HG02588 (cell line): ENCODE results near the gene C17orf114.

Experiments
- ATAC-seq: cut with Tn5 transposase; IDR thresholded peaks from one replicate; pipeline ENCODE4 v1.9.1; 2021; ENCODE audit warnings: mild to moderate bottlenecking, moderate library complexity; ENCODE audit not compliant: unreplicated experiment

C17orf114 gene

DNA sequence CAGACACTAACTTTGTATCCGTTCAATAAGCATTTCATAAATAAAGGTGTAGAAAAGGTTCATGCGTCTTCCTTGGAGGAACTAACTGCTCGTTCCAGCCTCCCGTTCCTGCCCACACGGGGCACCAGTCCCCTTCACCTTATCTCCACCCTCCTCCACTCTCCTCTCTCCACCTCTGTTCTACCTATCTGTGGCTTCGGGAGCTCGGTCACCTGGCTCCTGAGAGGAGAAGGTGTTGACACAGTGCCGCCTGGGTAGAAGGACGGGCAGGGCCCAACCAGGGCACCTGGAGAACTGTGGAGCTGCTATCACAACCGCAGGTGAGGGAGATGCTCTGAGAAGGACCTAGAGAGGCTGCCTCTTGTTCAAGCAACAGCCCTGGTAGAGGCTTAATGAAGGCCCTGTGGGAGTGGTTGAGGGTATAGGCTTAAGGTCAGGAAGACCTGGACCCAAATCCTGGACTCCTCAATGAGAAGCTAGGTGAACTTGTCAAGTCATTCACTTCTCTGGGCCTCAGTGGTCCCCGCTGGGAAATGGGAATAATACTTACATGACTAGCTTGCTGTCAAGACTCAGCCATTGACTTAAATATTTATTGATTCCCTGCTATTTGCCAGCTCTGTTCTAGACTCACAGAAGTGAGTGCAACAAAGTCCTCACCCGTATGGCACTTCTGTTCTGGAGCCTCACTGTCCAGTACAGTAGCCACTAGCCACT lies 21.4 kb upstream of the C17orf114 start:
- ATAC-seq: no peak

DNA sequence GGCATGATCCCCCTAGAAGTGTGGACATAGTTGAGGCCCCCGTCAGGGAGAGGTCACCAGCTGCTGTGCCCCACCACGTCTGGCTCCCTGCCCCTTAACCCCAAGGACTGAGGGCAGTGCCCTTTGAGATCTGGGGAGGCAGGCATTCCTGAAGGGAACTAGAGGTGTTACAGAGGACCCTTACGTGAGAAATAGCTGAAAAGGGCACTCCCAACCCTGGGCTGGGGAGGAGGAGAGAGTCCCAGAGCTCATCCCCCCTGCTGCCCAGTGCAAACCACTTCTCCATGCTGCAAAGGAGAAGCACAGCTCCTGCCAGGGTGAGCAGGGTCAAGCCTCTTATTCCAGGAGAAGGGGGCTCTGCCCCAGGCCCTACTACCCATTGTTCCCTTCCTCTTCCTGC lies 20.7 kb upstream of the C17orf114 start:
- no peak for ATAC-seq

DNA sequence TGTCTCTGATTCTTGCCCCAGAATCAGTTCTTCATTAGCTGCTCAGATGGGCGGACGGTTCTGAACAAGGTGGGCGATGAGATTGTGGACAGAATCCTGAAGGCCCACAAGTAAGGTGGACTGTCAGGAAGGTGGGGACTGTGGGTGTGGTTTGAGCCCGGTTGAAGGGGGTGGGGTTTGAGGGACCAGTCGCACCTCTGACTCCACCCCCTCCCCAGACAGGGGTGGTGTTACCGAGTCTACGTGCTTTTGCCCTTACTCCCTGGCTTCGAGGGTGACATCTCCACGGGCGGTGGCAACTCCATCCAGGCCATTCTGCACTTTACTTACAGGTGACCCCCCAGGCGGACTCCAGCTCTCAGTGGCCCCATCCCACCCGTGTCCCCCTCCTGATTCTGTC lies 16.1 kb upstream of the C17orf114 start:
- no peak for ATAC-seq

DNA sequence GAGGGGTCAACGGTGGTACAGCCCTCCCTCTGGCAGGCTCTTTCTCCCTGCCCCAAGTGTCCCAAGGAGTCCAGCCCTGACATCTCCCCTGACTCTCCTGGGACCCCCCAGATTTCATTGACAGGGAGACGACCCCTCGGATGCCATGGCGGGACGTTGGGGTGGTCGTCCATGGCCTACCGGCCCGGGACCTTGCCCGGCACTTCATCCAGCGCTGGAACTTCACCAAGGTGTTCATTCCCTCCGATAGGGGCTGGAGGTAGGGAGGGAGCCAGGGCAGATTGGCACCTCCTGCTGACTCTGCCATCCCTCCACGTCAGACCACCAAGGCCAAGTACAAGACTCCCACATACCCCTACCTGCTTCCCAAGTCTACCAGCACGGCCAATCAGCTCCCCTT lies 14.7 kb upstream of the C17orf114 start:
- ATAC-seq: no peak

DNA sequence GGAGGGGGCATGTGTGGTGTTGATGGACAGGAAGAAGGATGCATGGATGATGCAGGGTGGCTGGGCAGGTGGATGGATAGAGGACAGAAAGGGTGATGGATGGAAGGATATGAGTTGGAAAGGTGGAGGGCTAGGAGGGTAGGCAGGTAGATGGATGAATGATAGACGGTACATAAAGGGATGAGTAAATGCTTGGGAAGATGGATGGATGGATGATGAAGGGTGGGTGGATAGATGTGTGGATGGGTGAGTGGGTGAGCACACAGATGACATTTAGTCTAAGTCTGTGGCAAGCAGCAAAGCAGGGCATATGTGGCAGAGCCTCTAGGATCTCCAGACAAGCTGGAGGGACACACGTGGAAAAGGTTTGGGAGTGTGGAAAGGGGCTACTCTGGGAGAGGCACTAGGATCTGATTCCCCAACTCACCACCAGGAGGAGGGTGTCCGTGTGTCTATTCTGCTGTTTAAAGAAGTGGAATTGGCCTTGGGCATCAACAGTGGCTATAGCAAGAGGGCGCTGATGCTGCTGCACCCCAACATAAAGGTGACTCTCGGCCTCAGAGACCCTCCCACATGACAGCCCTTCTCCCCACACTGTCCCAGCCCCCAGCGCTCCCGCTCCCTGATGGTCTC lies 13.0 kb upstream of the C17orf114 start:
- no peak for ATAC-seq

DNA sequence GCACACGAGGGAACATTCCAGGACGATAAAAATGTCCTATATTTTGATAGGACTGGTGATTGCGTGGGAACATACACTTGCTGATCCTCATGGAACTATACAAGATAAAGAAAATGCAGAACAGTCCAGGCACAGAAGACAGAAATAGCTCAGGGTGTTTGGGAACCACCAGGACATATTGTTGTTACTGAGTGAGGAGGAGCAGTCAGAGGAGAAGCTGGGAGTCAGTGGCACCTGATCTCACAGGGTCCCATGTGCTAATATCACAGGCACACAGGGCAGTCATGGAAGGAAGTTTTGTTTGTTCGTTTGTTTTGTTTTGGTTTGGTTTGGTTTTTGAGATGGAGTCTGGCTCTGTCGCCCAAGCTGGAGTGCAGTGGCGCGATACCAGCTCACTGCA lies 10.6 kb upstream of the C17orf114 start:
- no peak for ATAC-seq

DNA sequence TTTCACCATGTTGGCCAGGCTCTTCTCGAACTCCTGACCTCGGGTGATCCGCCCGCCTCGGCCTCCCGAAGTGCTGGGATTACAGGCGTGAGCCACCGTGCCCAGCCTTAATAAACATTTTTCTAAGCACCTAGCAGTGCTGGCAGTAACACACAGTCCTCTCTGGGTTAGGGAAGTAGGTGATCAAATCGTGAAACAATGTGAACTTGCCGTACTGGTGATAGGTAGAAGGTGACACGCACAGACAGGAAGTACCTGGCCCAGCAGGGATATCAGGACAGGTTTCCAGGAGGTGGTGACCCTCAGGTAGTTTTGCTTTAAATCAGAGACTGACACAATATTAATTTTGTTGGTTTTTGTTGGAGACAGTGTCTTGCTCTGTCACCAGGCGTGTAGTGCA lies 9.3 kb upstream of the C17orf114 start:
- no peak for ATAC-seq

DNA sequence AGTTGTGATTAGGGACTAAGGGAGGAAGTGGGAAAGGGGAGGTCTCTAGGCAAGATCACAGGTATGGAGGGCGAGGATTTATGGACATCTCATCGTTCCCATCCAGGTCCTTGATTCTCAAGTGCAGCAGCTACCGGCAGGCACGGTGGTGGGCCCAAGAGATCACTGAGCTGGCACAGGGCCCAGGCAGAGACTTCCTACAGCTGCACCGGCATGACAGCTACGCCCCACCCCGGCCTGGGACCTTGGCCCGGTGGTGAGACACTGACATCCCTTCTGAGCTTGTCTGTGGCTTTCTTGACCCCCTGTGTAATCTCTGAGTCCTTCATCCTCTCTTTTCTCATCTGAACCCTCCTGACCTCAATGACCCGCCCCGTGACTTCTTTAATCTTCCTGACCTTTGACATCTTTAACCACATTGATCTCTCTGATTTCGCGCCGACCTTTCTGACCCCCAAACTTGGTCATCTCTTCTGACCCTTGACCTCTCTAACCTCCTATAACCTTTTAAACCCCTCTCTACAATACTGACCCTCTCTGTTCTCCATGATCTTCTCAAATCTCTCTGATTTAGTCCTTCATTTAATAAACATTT lies 8.7 kb upstream of the C17orf114 start:
- ATAC-seq: no peak

DNA sequence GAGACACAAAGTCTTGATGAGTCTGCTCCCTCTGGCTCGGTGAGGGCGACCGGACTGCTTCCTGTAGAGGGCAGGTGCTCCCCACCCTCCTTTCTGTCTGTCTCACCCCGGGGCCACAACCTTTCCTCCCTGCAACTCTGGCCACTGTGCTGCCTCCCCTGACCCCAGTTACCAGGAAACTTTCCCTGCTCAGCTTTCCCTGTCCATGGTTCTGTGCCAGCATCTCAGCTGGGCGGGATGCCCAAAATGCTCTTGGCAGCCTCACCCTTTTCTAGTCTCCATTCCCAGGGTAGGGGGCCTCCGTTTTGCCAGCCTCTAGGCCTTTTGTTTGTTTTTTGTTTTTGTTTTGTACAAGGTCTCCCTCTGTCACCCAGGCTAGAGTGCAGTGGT lies 6.2 kb upstream of the C17orf114 start:
- no peak for ATAC-seq

DNA sequence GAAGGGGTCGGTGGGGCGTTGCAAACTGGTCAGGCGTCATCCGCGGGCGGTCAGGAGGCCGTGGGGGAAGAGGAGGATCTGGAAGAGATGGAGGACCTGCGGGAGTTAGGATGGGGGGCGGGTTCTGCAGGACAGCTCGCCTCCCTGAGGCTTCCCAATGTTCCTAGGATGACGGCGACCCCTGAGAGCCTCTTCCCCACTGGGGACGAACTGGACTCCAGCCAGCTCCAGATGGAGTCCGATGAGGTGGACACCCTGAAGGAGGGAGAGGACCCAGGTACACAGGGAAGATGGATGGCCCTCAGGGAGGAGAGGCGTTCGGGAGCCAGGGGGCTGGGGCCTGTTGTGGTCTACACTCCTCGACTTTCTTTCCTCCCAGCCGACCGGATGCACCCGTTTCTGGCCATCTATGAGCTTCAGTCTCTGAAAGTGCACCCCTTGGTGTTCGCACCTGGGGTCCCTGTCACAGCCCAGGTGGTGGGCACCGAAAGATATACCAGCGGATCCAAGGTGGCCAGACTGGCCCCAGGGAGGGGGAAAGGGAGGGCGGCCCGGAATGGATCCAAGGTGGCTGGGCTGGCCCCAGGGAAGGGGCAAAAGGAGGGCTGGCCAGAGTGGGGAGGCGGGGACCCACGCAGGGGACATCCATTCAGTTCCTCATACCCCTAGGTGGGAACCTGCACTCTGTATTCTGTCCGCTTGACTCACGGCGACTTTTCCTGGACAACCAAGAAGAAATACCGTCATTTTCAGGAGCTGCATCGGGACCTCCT lies 5.7 kb upstream of the C17orf114 start:
- ATAC-seq: no peak

DNA sequence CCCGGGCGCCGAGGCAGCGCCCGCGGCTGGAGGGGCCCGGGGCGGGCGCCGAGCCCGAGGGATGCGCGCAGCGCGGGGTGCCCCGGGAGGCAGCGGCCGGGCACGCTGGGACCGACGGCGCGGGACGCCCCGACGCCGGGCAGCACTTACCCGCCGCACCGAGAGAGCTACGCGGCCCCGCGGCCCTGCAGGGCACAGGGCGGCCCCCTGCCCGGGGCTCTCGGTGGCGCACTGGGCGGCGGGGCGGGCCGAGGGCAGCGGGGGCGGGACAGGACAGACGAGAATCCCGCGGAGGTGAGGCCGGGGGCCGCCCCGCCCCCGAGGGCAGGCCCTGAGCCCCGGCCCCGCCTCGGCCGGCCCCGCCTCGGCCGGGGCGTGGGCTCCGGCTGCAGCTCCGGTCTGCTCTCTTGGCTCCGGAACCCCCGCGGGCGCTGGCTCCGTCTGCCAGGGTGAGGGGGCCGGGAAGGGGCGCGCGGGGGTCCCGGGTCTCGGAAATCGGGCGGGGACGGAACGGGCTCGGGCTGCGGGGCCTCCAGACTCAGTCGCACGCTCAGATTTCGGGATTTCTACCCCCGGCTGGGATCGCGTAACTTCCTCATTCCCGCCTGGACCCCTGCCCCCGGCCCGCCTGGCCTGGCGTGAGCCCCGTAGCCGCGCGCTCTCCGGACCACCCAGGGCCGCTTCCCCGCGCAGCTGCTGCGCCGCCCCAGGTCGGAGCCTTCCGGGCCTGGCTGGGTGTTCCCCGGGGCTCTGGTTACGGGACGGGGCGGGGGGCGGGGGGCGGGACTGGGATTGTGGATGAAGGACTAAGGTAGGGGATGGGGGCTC lies 4.9 kb upstream of the C17orf114 start, which contains the start of gene PLD2:
PLD2 (plus strand) TSS at position 376 of the 828 bp plus-strand sequence. CDS start 621 bp downstream, outside the sequence.
- ATAC-seq: peak; percentile 82

DNA sequence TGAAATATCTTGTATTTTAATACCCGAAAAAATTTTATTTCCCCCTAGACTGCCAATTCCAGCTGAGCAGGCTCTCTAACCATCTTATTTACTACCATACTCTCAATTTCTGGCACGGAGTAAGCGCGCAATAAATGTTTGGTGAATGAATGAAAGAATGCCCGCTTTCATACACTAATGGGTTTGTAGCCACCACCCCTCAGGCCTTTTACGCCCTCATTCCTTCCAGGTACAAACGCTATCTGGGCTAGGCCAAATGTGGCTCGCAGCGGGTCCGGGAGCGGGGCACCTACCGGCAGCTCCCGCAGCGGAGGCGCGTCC lies 4.3 kb upstream of the C17orf114 start:
- ATAC-seq: no peak

DNA sequence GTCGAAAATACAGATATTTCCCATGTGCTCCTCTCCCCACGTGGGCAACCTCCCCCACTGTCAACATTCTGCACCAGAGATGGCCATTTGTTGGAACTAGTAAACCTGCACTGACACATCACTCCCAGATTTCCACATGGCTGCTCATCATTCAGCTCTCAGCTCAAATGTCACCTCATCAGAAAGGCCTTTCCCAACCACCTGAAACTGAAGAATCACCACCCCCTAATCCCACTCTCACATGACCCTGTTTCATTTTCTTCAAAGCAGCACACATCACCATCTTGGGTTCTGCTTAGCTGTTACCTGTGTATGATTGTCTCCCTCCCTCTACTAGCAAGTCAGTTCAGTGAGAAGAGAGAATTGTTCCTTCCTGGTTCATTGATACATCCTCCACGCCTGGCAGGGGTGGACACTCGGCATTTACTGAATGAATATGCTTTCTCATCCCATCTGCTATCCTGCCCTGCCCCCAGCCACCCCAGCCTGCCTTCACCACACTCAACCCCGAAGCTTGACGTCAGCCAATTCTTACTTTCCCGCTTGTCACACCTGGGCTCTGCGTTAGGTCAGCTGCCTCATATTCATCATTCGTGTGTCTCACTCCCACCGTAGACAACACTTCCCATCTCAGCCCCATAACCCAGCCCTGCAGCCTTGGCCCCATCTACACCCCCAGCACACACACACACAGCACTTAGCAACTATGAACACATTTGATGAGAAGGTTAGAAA lies 1.5 kb downstream of the C17orf114 start:
- no peak for ATAC-seq

DNA sequence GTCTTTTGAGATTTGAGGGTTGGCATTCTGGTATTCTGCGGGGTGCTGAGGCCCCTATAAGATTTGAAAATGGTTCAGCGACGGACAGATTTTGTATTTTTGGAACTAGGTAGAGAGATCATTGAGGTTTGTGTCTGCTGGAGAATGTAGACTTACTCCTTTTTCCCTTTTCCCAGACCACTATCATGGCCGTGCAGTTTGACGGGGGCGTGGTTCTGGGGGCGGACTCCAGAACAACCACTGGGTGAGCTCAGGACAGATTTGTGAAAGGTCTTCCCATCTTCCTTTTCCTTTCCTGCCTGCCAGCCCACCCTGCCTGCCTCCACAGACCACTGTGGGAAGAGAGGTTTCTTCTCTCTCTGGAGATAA lies 5.6 kb downstream of the C17orf114 start:
- no peak for ATAC-seq

DNA sequence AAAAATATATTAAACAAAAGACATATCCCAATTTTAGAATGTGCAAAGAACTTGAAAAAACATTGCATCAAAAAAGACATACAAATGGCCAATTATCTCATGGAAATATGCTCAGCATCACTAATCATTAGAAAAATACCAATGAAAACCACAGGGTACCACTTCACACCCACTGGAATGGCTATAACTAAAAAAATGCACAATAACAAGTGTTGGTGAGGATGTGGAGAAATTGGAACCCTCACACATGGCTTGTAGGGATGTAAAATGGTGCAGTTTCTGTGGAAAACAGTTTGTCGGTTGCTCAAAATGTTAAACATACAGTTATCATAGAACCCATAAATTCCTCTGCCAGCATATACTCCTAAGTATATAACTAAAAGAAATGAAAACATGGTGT lies 7.0 kb downstream of the C17orf114 start:
- ATAC-seq: no peak

DNA sequence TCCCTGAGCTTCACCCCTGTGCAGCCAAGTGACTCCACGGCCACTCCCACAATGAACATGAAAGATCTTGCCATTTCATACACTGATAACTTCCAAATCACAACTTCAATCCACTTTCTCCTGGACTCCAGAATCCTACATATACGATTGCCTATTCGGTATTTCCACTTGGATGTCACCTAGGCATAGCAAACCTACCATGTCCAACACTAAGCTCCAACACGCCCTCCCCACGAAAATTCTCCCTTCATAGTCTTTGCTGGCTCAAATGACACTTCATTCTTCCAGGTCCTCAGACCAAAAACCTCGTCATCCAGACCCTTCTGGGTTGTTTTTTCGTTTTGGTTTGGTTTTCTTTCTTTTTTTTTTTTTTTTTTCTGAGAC lies 11.4 kb downstream of the C17orf114 start:
- no peak for ATAC-seq

DNA sequence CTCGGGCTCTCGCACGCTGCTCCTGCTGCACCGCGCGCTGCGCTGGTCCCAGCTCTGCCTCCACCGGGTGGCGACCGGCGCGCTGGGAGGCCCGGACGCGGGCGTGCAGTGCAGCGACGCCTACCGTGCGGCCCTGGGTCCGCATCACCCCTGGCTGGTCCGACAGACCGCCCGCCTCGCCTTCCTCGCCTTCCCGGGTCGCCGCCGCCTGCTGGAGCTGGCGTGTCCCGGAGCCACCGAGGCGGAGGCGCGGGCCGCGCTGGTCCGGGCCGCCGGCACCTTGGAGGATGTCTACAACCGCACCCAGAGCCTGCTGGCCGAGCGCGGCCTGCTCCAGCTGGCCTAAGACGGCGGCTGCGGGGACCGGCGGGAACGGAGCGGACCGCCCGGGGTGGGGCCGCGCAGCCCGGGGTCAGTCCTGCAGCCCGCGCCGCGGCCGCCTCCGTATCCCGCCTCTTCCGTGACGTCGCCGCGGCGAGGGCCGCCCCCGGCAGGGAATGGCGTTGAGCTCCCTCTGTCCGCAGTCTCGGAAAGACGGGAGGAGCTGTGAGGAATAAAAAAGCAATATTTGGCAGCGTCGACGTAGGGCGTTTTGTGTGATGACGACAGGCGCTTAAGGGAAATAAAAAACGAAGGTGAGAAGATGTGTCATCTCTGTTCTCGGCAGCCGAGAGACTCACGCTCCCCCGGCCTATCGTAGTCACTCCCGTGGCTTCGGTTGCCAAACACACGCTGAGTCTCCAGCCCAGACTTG lies 12.0 kb downstream of the C17orf114 start:
- ATAC-seq: peak; percentile 84

DNA sequence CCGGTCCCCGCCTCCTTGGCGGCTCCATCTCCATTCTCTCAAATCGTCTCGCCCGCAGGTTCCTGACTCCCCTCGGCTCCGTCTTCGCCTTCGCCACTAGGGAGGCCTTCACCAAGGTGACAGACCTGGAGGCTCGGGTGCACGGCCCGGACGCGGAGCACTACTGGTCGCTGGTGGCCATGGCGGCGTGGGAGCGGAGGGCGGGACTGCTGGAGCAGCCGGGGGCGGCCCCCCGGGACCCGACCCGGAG lies 12.5 kb downstream of the C17orf114 start:
- no peak for ATAC-seq

DNA sequence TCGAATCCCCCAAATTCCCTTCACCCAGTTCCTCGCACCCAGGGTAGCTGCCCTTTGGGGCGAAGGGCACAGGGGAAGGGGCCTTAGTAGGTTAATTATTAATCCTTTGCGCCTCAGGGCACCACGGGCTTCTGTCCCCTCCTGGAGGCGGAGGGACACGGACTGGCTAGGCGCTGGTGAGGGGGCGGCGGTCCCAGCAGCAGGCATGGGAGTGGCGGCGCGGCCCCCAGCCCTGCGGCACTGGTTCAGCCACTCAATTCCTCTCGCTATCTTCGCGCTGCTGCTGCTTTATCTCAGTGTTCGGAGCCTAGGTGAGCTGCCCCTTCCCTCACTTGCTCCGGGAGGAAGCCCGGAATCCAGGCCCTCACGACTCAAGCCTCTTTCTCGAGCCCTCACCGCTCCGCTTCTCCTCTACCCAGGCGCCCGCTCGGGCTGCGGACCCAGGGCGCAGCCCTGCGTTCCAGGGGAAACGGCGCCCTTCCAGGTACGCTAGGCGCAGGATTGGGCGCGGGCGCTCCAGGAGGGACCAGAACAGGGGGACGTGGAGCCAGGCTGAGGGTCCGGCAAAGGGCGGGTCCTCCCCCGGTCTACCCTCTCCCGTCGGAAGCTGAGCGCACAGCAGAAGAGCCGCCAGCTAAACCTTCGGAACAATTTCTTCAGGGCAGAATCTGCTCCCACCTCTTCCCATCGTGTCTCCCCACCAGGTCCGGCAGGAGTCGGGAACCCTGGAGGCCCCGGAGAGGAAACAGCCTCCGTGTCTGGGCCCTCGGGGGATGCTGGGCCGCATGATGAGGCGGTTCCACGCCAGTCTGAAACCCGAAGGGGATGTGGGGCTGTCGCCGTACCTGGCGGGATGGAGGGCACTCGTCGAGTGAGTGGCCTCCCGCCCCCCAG lies 13.1 kb downstream of the C17orf114 start, which contains the start of gene GLTPD2:
GLTPD2 (plus strand) TSS at position 158 of the 894 bp plus-strand sequence; CDS start at position 206, 48 bp downstream.
- ATAC-seq: no peak
